D721Med (cell line): ENCODE data around the gene CC2D1A.

Experiments used
- DNase-seq: peaks from one replicate; pipeline ENCODE4 v3.0.0; 2011; ENCODE audit warnings: low spot score; ENCODE audit not compliant: insufficient read length
- FAIRE-seq: peaks from 2 replicates; lab custom pipeline; 2011; peaks lifted over from hg19 to GRCh38; lab: Jason Lieb, UNC
- TF ChIP-seq, protein P1 (sequence below): IDR thresholded peaks from 2 replicates; pipeline ENCODE4 v1.5.1; 2012; ENCODE audit warnings: mild to moderate bottlenecking, control low read depth; ENCODE audit not compliant: insufficient read depth; ENCODE audit errors: missing control alignments

CC2D1A gene

DNA sequence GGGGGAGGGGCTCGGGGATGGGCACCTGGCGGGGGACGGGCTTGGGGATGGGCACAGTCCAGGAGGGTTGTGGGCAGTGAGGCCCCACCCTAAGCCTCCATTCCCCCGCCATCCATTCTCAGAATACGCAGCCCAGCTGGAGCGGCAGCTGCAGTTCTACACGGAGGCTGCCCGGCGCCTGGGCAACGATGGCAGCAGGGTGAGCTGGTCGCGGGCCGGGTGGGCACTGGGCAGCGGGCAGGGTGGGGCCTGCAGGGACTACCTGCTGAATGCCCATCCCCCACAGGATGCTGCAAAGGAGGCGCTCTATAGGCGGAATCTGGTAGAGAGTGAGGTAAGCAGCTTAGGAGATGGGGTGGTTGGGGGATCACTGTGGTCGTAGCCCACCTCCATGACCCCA, 24.0 kb downstream of the CC2D1A start:
- no peak for DNase-seq
- FAIRE-seq = no peak

DNA sequence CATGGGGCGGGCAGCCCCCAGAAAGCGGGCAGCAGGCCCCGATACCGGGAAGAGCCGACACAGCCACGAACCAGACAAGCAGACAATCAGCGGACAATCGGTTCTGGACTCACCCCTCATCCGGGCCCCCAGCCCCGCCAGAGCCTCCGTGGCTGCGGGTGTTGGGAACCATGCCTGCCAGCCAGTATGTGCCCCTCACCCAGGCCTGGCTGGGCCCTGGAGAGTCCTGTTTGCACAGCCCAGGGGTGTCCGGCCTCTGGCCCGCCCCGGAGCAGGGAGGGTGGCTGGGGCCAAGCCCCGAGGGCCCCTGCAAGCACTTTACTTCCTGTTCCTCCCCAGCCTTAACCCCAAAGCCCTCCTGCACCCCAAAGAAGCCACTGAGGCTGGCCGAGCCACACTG, 24.4 kb downstream of the CC2D1A start:
- FAIRE-seq (no peak), DNase-seq (no peak)
- TF ChIP-seq, protein P1, sequence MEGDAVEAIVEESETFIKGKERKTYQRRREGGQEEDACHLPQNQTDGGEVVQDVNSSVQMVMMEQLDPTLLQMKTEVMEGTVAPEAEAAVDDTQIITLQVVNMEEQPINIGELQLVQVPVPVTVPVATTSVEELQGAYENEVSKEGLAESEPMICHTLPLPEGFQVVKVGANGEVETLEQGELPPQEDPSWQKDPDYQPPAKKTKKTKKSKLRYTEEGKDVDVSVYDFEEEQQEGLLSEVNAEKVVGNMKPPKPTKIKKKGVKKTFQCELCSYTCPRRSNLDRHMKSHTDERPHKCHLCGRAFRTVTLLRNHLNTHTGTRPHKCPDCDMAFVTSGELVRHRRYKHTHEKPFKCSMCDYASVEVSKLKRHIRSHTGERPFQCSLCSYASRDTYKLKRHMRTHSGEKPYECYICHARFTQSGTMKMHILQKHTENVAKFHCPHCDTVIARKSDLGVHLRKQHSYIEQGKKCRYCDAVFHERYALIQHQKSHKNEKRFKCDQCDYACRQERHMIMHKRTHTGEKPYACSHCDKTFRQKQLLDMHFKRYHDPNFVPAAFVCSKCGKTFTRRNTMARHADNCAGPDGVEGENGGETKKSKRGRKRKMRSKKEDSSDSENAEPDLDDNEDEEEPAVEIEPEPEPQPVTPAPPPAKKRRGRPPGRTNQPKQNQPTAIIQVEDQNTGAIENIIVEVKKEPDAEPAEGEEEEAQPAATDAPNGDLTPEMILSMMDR = no peak

More for the DNA sequence above, 24.0 kb downstream of the CC2D1A start:
- TF ChIP-seq, protein P1 = no peak

DNA sequence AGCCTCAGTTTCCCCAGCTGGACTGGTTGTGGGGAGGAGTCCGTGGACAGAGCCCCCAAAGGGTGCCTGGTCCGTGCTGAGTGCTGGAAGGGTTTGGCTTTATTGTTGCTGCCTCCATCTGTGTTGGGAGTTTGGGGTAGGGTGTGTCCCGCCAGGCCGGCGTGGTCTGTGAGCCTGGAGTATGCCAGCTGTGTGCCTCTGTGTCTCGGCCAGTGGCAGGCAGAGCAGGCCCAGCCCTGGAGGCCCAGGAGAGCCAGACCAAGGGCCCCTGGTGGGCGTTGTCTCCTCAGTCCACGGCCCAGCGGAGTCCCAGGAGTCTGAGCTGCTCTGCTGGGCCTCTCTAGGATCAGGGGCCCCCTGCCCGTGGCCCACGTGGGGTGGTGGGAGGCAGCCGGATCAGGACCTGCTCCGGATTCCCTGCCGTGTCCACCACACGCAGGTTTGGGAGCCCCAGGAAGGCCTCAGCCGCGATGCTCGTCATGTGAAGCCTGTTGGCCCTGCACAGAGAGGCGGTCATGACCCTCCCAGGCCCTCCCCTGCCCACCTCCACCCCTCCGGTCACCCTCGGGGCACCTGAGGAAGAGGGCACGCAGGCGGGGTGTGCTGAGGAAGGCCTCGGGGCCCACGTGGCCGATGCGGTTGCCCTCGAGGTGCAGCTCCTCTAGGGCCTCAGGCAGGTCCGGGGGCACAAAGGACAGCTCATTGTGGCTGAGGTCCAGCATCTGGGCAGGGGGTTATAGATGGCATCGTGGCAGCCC, 25.6 kb downstream of the CC2D1A start:
- no peak for DNase-seq
- TF ChIP-seq, protein P1 = no peak
- no peak for FAIRE-seq

DNA sequence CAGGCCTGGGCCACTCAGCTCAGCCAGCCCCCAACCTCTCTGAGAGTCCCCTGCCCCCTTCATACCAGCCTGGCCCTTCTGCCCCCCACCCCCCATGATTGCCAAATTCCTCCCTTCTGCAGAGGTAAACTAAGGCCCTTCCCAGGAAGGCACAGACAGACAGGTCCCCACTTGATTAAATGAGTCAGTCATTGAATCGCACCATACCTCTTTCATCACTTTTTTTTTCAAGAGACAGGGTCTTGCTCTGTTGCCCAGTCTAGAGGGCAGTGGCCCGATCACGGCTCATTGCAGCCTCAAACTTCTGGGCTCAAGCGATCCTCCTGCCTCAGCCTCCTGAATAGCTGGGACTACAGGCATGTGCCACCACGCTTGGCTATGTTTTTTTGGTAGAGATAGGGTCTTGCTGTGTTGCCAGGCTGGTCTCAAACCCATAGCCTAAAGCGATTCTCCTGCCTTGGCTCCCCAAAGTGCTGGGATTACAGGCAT, 26.2 kb downstream of the CC2D1A start:
- FAIRE-seq (no peak), DNase-seq (no peak)
- TF ChIP-seq, protein P1 = no peak

DNA sequence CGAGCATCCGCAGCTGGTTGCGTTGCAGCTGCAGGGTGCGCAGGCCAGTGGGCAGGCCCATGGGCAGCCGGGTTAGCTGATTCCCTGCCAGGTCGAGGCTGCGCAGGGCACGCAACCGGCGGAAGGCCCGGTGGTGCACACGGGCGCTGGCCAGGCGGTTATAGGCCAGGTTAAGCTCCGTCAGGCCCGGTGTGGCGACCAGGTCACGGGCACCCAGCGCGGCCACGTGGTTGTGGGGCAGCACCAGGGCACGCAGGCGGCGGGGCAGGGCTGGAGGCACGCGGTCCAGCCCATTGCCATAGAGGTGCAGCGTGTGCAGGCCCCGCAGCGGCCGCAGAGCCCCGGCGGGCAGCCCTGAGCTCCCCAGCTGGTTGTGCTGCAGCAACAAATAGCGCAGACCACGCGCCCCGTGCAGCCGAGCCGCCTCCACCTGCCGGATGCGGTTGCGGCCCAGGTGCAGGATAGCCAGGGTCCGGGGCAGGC, 27.0 kb downstream of the CC2D1A start:
- TF ChIP-seq, protein P1 = no peak
- no peak for FAIRE-seq
- DNase-seq = no peak

DNA sequence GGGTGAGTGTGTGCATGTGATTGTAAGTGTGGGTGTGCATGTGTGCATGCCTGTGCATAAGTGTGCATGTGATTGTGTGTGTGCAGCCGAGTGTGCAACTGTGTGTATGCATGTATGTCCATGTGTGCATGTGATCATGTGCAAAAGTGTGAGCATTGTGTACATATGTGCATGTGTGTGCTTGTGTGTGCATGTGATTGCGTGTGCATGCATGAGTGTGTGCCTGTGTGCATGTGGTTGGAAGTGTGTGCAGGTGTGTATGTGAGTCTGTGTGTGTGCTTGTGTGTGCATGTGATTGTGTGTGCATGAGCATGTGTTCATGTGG, 28.7 kb downstream of the CC2D1A start:
- TF ChIP-seq, protein P1 = no peak
- FAIRE-seq = no peak
- DNase-seq = no peak
